ENCODE results near the gene GHRL. TPM values are rescaled to one million over a fixed set of nuclear protein-coding genes. Genes with fewer than 3 reads are reported as not detected.

GHRL gene
- total and polyA plus RNA-seq, 3 donors from 2014 or later = 0.50 to 1.0 (median 0.87) TPM

- no peaks in the 10 kb centered on the region for H3K4me1 ChIP-seq
- H3K4me3 ChIP-seq = no peak overlapping the region
- no peaks in the 10 kb centered on the region for H3K36me3 ChIP-seq (ENCODE audit: low read depth, missing control alignments)
- intact Hi-C loops (cut with DNase I; ENCODE audit: low total_unique reads) = no loop called here
- no peaks in the 10 kb centered on the region for H3K9me3 ChIP-seq
- 90 to 92% methylated on average over 9 of the region's 9 CpGs for WGBS, 2 donors
- no peak overlapping the region for H3K27ac ChIP-seq
- no peaks in the 10 kb centered on the region for H3K27me3 ChIP-seq
- TF ChIP-seq CTCF (IDR thresholded peaks at IDR 0.05) (no peak), POLR2A (IDR thresholded peaks at IDR 0.05) (no peak)
- DNase-seq = no peak
Measured at GRCh38 chr3:10289077-10289476, 3.7 kb downstream of the GHRL start.

DNA sequence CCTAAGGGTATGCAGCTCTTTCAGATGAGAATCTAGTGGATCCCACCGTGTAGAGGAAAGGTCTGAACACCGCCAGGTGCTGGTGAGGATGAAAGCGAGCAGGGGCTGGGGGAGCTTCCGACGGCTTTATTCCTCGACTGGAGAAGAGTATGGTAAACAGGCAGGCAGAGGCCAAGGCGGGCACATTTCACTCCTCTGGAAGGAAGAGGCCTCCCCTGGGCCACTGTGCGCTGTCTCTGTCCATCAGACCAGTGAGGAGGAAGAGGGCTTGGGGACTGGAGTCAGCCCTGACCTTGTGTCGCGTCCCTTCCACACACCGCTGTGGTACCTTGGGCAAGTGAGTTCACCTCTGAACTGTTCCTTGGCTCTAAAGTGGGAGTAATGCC is 4.2 kb downstream of the GHRL start:
- Histone ChIP-seq H3K36me3 (ENCODE audit: low read depth, missing control alignments) (no peaks in the 10 kb centered on the region), H3K27me3 (no peaks in the 10 kb centered on the region), H3K4me1 (no peaks in the 10 kb centered on the region), H3K27ac (no peak overlapping the region), H3K9me3 (no peaks in the 10 kb centered on the region), H3K4me3 (no peak overlapping the region)
- DNase-seq = no peak
- TF ChIP-seq POLR2A (IDR thresholded peaks at IDR 0.05) = no peak
- no peak for TF ChIP-seq CTCF (IDR thresholded peaks at IDR 0.05)
- WGBS, 2 donors = 82 to 98% methylated on average over 11 of the region's 11 CpGs
- intact Hi-C loops (cut with DNase I; ENCODE audit: low total_unique reads) = no loop called here

DNA sequence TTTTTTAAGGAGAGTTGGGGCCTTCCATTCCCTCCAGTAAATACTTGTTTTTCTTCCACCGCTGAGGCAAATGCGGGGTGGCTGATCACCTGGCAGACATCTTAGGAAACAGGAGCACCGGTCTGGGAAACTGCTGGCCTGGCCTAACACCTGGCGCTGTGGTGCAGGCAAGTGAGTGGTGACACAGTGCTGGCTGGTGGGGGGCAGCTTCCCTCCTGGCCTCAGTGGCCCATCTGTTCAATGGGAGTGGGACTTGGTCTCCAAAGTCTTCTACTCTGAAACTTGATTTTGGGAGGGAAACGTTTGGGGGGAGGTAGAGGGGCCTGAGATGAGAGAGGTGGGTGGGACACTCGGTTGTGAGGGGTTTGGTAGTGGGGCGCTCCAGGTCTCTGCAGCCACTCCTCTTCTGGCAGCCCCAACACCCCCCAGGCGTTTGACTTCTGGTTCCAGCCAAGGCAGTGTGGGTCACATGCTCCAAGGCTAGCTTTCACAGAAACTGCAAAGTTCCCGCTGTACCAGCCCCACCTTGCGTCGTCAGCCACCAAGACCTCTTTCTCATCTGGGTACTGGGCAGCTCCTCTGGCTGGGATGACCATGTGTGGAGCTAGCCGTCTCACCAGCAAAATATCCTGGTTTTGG is 4.7 kb downstream of the GHRL start:
- Histone ChIP-seq H3K9me3 (no peaks in the 10 kb centered on the region), H3K36me3 (ENCODE audit: low read depth, missing control alignments) (no peaks in the 10 kb centered on the region), H3K27me3 (no peaks in the 10 kb centered on the region), H3K4me1 (no peaks in the 10 kb centered on the region), H3K27ac (no peak overlapping the region), H3K4me3 (no peak overlapping the region)
- TF ChIP-seq POLR2A (IDR thresholded peaks at IDR 0.05) (no peak), CTCF (IDR thresholded peaks at IDR 0.05) (no peak)
- WGBS, 2 donors = 89 to 90% methylated on average over 12 of the region's 12 CpGs
- intact Hi-C loops (cut with DNase I; ENCODE audit: low total_unique reads) = no loop called here
- DNase-seq = no peak

- Histone ChIP-seq H3K9me3 (no peaks in the 10 kb centered on the region), H3K4me1 (no peaks in the 10 kb centered on the region), H3K27me3 (no peaks in the 10 kb centered on the region), H3K27ac (no peak overlapping the region), H3K36me3 (ENCODE audit: low read depth, missing control alignments) (no peaks in the 10 kb centered on the region), H3K4me3 (no peak overlapping the region)
- no peak for TF ChIP-seq POLR2A (IDR thresholded peaks at IDR 0.05)
- TF ChIP-seq CTCF (IDR thresholded peaks at IDR 0.05) = peak in 2 of 3 experiments; percentile 8 to 33
- intact Hi-C loops (cut with DNase I; ENCODE audit: low total_unique reads) = no loop called here
- 59 to 90% methylated on average over 1 to 2 of the region's 2 CpGs for WGBS, 2 donors
- DNase-seq = peak; percentile 62
Measured at GRCh38 chr3:10286596-10287295, 6.0 kb downstream of the GHRL start.

- TF ChIP-seq CTCF (IDR thresholded peaks at IDR 0.05) (no peak), POLR2A (IDR thresholded peaks at IDR 0.05) (no peak)
- no peak for DNase-seq
- Histone ChIP-seq H3K4me3 (no peak overlapping the region), H3K4me1 (no peaks in the 10 kb centered on the region), H3K27ac (no peak overlapping the region), H3K27me3 (no peaks in the 10 kb centered on the region), H3K36me3 (ENCODE audit: low read depth, missing control alignments) (no peaks in the 10 kb centered on the region), H3K9me3 (no peaks in the 10 kb centered on the region)
- intact Hi-C loops (cut with DNase I; ENCODE audit: low total_unique reads) = no loop called here
- 95 to 96% methylated on average over 5 of the region's 5 CpGs for WGBS, 2 donors
Measured at GRCh38 chr3:10286133-10286524, 6.6 kb downstream of the GHRL start.

Data from testis (tissue), 3 donors.